Duodenal mucosa (tissue), 2 donors: ENCODE data around the gene SH3BP5.

Experiments used
- H3K27ac ChIP-seq: one replicate; pipeline ENCODE4 v1.7.0; 2013; ENCODE audit warnings: low read depth, low read length
- H3K27me3 ChIP-seq, 2 donors: one replicate each; pipeline ENCODE4 v1.7.0; 2013; ENCODE audit warnings: low read length in 2 of 2, control low read depth in 1 of 2; ENCODE audit not compliant: insufficient read depth in 2 of 2, control insufficient read depth in 1 of 2
- H3K36me3 ChIP-seq, 2 donors: one replicate each; pipeline ENCODE4 v1.7.0; 2013; ENCODE audit warnings: low read length in 2 of 2, control low read depth in 1 of 2; ENCODE audit not compliant: insufficient read depth in 2 of 2, control insufficient read depth in 1 of 2
- H3K4me1 ChIP-seq, 2 donors: one replicate each; pipeline ENCODE4 v1.7.0; 2013; ENCODE audit warnings: low read length in 2 of 2, control low read depth in 1 of 2; ENCODE audit not compliant: insufficient read depth in 2 of 2, control insufficient read depth in 1 of 2
- H3K4me3 ChIP-seq, 2 donors: one replicate each; pipeline ENCODE4 v1.7.0; 2013; ENCODE audit warnings: low read length in 2 of 2, low read depth in 1 of 2
- H3K9ac ChIP-seq, 2 donors: one replicate each; pipeline ENCODE4 v1.7.0; 2013; ENCODE audit warnings: low read length in 2 of 2, low read depth in 1 of 2
- H3K9me3 ChIP-seq, 2 donors: one replicate each; pipeline ENCODE4 v1.7.0; 2013; ENCODE audit warnings: low read length in 2 of 2, control low read depth in 1 of 2; ENCODE audit not compliant: control insufficient read depth in 1 of 2

SH3BP5 gene

GRCh38 chr3:15336057-15336456 lies 3.7 kb upstream of the SH3BP5 start:
- H3K9me3 ChIP-seq, result no peaks in the 10 kb centered on the region
- no peak overlapping the region for H3K27ac ChIP-seq
- no peaks in the 10 kb centered on the region for H3K36me3 ChIP-seq
- H3K27me3 ChIP-seq, result no peaks in the 10 kb centered on the region
- H3K4me3 ChIP-seq, result no peak overlapping the region
- no peak overlapping the region for H3K9ac ChIP-seq
- H3K4me1 ChIP-seq, result peaks cover 10 to 17% of the 10 kb centered on the region in 2 donors

- Histone ChIP-seq H3K4me3 (no peak overlapping the region), H3K9me3 (no peaks in the 10 kb centered on the region), H3K27ac (no peak overlapping the region), H3K27me3 (no peaks in the 10 kb centered on the region), H3K9ac (no peak overlapping the region), H3K36me3 (no peaks in the 10 kb centered on the region), H3K4me1 (peaks cover 18% of the 10 kb centered on the region in 2 donors)
Measured at GRCh38 chr3:15333956-15334263, 1.5 kb upstream of the SH3BP5 start.

- Histone ChIP-seq H3K27ac (no peak overlapping the region), H3K36me3 (no peaks in the 10 kb centered on the region), H3K27me3 (no peaks in the 10 kb centered on the region), H3K9me3 (no peaks in the 10 kb centered on the region), H3K4me1 (peaks cover 18 to 21% of the 10 kb centered on the region in 2 donors), H3K4me3 (peak overlapping the region; percentile 91), H3K9ac (peak overlapping the region in 1 of 2 donors; percentile 56)
Measured at GRCh38 chr3:15333099-15333955, 941 bp upstream of the SH3BP5 start.

GRCh38 chr3:15331606-15332404 lies 581 bp downstream of the SH3BP5 start:
- H3K36me3 ChIP-seq, result no peaks in the 10 kb centered on the region
- H3K4me3 ChIP-seq, result peak overlapping the region; percentile 91
- H3K9me3 ChIP-seq, result no peaks in the 10 kb centered on the region
- peak overlapping the region; percentile 56 to 85 for H3K9ac ChIP-seq
- H3K27ac ChIP-seq, result peak overlapping the region; percentile 60
- H3K27me3 ChIP-seq, result no peaks in the 10 kb centered on the region
- peaks cover 18 to 21% of the 10 kb centered on the region in 2 donors for H3K4me1 ChIP-seq

- no peak overlapping the region for H3K27ac ChIP-seq
- peak overlapping the region; percentile 91 for H3K4me3 ChIP-seq
- no peaks in the 10 kb centered on the region for H3K9me3 ChIP-seq
- no peaks in the 10 kb centered on the region for H3K27me3 ChIP-seq
- H3K4me1 ChIP-seq, result peaks cover 18 to 21% of the 10 kb centered on the region in 2 donors
- no peaks in the 10 kb centered on the region for H3K36me3 ChIP-seq
- peak overlapping the region; percentile 56 to 85 for H3K9ac ChIP-seq
Measured at GRCh38 chr3:15331072-15331605, 1.2 kb downstream of the SH3BP5 start.

GRCh38 chr3:15330031-15330596 lies 2.3 kb downstream of the SH3BP5 start:
- no peak overlapping the region for H3K27ac ChIP-seq
- no peaks in the 10 kb centered on the region for H3K36me3 ChIP-seq
- peak overlapping the region in 1 of 2 donors; percentile 27 for H3K4me3 ChIP-seq
- H3K27me3 ChIP-seq, result no peaks in the 10 kb centered on the region
- H3K9me3 ChIP-seq, result no peaks in the 10 kb centered on the region
- H3K9ac ChIP-seq, result no peak overlapping the region
- H3K4me1 ChIP-seq, result peaks cover 18 to 21% of the 10 kb centered on the region in 2 donors

GRCh38 chr3:15329046-15330005 lies 3.1 kb downstream of the SH3BP5 start:
- no peak overlapping the region for H3K9ac ChIP-seq
- H3K36me3 ChIP-seq, result no peaks in the 10 kb centered on the region
- peaks cover 18 to 21% of the 10 kb centered on the region in 2 donors for H3K4me1 ChIP-seq
- no peaks in the 10 kb centered on the region for H3K9me3 ChIP-seq
- H3K27me3 ChIP-seq, result no peaks in the 10 kb centered on the region
- no peak overlapping the region for H3K27ac ChIP-seq
- H3K4me3 ChIP-seq, result no peak overlapping the region

- no peak overlapping the region for H3K27ac ChIP-seq
- H3K4me3 ChIP-seq, result no peak overlapping the region
- H3K36me3 ChIP-seq, result no peaks in the 10 kb centered on the region
- peaks cover 15 to 19% of the 10 kb centered on the region in 2 donors for H3K4me1 ChIP-seq
- no peaks in the 10 kb centered on the region for H3K27me3 ChIP-seq
- no peaks in the 10 kb centered on the region for H3K9me3 ChIP-seq
- H3K9ac ChIP-seq, result no peak overlapping the region
Measured at GRCh38 chr3:15327941-15328340, 4.4 kb downstream of the SH3BP5 start.

- H3K4me1 ChIP-seq, result peaks cover 7 to 16% of the 10 kb centered on the region in 2 donors
- H3K36me3 ChIP-seq, result no peaks in the 10 kb centered on the region
- H3K4me3 ChIP-seq, result no peak overlapping the region
- H3K27me3 ChIP-seq, result no peaks in the 10 kb centered on the region
- no peak overlapping the region for H3K9ac ChIP-seq
- no peak overlapping the region for H3K27ac ChIP-seq
- no peaks in the 10 kb centered on the region for H3K9me3 ChIP-seq
Measured at GRCh38 chr3:15326673-15327072, 5.7 kb downstream of the SH3BP5 start.
